Panc1 (cell line): ENCODE data around the gene EFEMP1. TPM values are rescaled to one million over a fixed set of nuclear protein-coding genes. Genes with fewer than 3 reads are reported as not detected.

Experiments
- ATAC-seq: fragments of 200-7000 bp; cut with Tn5 transposase; 2 replicates; pipeline ENCODE4 v1.9.1; 2020; ENCODE audit warnings: mild to moderate bottlenecking, moderate library complexity
- BruUV-seq: library from RNA; stranded (reverse); fragments of 400-500 nt; replicated peaks from 2 replicates; lab custom pipeline; 2021; lab: Mats Ljungman, UMichigan
- CTCF ChIA-PET: fragments of 300-600 bp; sonication (Branson Sonifier 250); formaldehyde crosslinking; loops from one replicate; lab custom pipeline; 2022; ENCODE audit warnings: antibody characterized with exemption; lab: Charles Lee
- POLR2A ChIA-PET: fragments of 300-600 bp; sonication (Branson Sonifier 250); formaldehyde crosslinking; loops from one replicate; lab custom pipeline; 2022; ENCODE audit warnings: antibody characterized with exemption; lab: Charles Lee
- DNase-seq: peaks from one replicate; pipeline ENCODE4 v3.0.0-alpha.2; 2010; ENCODE audit warnings: low read depth, low spot score
- H3K27ac ChIP-seq: 2 replicates; pipeline ENCODE4 v1.5.1; 2011; ENCODE audit warnings: mild to moderate bottlenecking, low read length, inconsistent platforms
- H3K27me3 ChIP-seq: fragments of 200-500 bp; sonication (Bioruptor generic); 2 replicates; pipeline ENCODE4 v1.6.0; 2014; ENCODE audit warnings: low read length, inconsistent platforms; ENCODE audit not compliant: control insufficient read depth, insufficient read depth
- H3K36me3 ChIP-seq: fragments of 200-500 bp; sonication (Bioruptor generic); 2 replicates; pipeline ENCODE4 v1.5.1; 2014; ENCODE audit warnings: inconsistent platforms, mild to moderate bottlenecking, low read length, moderate library complexity; ENCODE audit not compliant: control insufficient read depth, insufficient read depth
- H3K4me1 ChIP-seq: 2 replicates; pipeline ENCODE4 v1.5.1; 2011; ENCODE audit warnings: inconsistent platforms, mild to moderate bottlenecking, low read length, moderate library complexity; ENCODE audit not compliant: control insufficient read depth, insufficient read depth
- H3K4me3 ChIP-seq, 2 experiments: 2 replicates each; pipeline ENCODE4 v1.5.1; 2011 to 2012; ENCODE audit warnings: low read depth in 2 of 2, low read length in 2 of 2, mild to moderate bottlenecking in 2 of 2, inconsistent platforms in 1 of 2, moderate library complexity in 1 of 2
- H3K9me3 ChIP-seq: fragments of 200-500 bp; sonication (Bioruptor generic); 2 replicates; pipeline ENCODE4 v1.5.1; 2014; ENCODE audit warnings: low read depth, mild to moderate bottlenecking, inconsistent platforms, low read length, moderate library complexity; ENCODE audit not compliant: control insufficient read depth, insufficient read depth
- CTCF ChIP-seq: fragments of 450-650 bp; IDR thresholded peaks from 2 replicates; pipeline ENCODE4 v1.5.1; 2017; ENCODE audit warnings: mild to moderate bottlenecking
- POLR2AphosphoS5 ChIP-seq: IDR thresholded peaks from 2 replicates; pipeline ENCODE4 v1.6.1; 2012; ENCODE audit warnings: mild to moderate bottlenecking, low read depth, low read length, moderate library complexity
- REST ChIP-seq, 2 experiments: IDR thresholded peaks; 2 replicates each; pipeline ENCODE4 v1.6.1; 2011 to 2012; ENCODE audit warnings: low read depth in 2 of 2, control low read depth in 1 of 2, low read length in 1 of 2, mild to moderate bottlenecking in 1 of 2, moderate library complexity in 1 of 2; ENCODE audit not compliant: insufficient read depth in 1 of 2
- SIN3A ChIP-seq: IDR thresholded peaks from 2 replicates; pipeline ENCODE4 v1.6.1; 2012; ENCODE audit warnings: low read depth, mild to moderate bottlenecking, low read length, moderate library complexity, borderline replicate concordance; ENCODE audit not compliant: insufficient read depth
- TCF7L2 ChIP-seq: IDR thresholded peaks from 2 replicates; pipeline ENCODE4 v1.6.1; 2011; ENCODE audit warnings: mild to moderate bottlenecking, low read depth, low read length, inconsistent platforms
- in situ Hi-C: cut with HindIII; loops from 2 replicates; pipeline ENCODE4 v1.10.0; 2016; ENCODE audit warnings: low sequenced_read_pairs, low pct_unique_long_range_greater_than_20kb
- intact Hi-C: fragments of 100-400 bp; cut with micrococcal nuclease; formaldehyde crosslinking; loops from one replicate; pipeline ENCODE4 v1.10.0; 2022; ENCODE audit not compliant: unreplicated experiment
- total RNA-seq: library from RNA; stranded (reverse); gene quantifications from one replicate; pipeline ENCODE4 v1.2.1, GENCODE V29; 2021; ENCODE audit not compliant: unreplicated experiment

The EFEMP1 gene
- total RNA-seq, 1 experiment from 2014 or later = 15.5 TPM

GRCh38 chr2:55943466-55943865, 19.9 kb upstream of the EFEMP1 start:
- no peak overlapping the region for H3K27ac ChIP-seq
- peaks cover 5% of the 10 kb centered on the region for H3K4me1 ChIP-seq
- intact Hi-C loops = no loop called here
- no peak for ATAC-seq
- BruUV-seq = no TSS peak
- H3K36me3 ChIP-seq = no peaks in the 10 kb centered on the region
- H3K4me3 ChIP-seq = no peak overlapping the region
- TF ChIP-seq REST (IDR thresholded peaks at IDR 0.05; ENCODE audit: insufficient read depth in 1 of 2, low read depth in 2 of 2, low read length in 1 of 2) (no peak), POLR2AphosphoS5 (no peak), CTCF (no peak), TCF7L2 (no peak), SIN3A (no peak)
- DNase-seq = no peak
- H3K9me3 ChIP-seq = no peaks in the 10 kb centered on the region
- in situ Hi-C loops = no loop called here
- CTCF ChIA-PET = interaction anchor here (0.6 kb wide), 1 partner anchor 19 kb away, joined by 3 read pairs; no protein-coding TSS in a partner anchor
- POLR2A ChIA-PET = no interaction called here
- no peaks in the 10 kb centered on the region for H3K27me3 ChIP-seq

GRCh38 chr2:55936351-55936750, 12.8 kb upstream of the EFEMP1 start:
- Histone ChIP-seq H3K27me3 (no peaks in the 10 kb centered on the region), H3K27ac (no peak overlapping the region), H3K4me1 (no peaks in the 10 kb centered on the region), H3K36me3 (no peaks in the 10 kb centered on the region), H3K4me3 (no peak overlapping the region), H3K9me3 (no peaks in the 10 kb centered on the region)
- no peak for DNase-seq
- no peak for ATAC-seq
- POLR2A ChIA-PET = no interaction called here
- intact Hi-C loops = no loop called here
- no peak for TF ChIP-seq REST (IDR thresholded peaks at IDR 0.05; ENCODE audit: insufficient read depth in 1 of 2, low read depth in 2 of 2, low read length in 1 of 2)
- TF ChIP-seq CTCF = no peak
- no peak for TF ChIP-seq POLR2AphosphoS5
- TF ChIP-seq SIN3A = no peak
- no peak for TF ChIP-seq TCF7L2
- no TSS peak for BruUV-seq
- in situ Hi-C loops = no loop called here
- CTCF ChIA-PET = no interaction called here
